Measurements from ENCODE around the gene FBXL17.

The FBXL17 gene

DNA sequence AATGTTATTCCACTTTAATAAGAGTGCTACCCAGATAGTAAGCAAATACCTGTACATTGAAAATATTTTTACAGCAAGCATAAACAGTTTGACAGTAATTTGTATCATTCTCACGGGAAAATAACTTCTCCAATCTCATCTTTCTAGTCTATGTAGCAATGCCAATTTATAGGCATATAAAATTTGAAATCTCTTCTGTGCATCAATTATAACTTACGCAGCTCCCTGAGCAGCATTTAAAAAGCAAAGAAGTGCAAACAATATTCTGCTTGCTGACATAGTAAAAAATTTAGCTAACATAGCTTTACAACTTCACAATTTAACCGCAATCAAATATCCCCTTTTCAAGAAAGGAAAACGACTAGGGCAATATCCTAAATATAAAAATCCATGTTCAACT lies 257.3 kb downstream of the FBXL17 start:
- H3K4me3 ChIP-seq (ENCODE audit: low read depth, low read length): no peak overlapping the region
- TF ChIP-seq CTCF (IDR thresholded peaks at IDR 0.05; ENCODE audit: low read depth, low read length, missing control alignments): no peak
- DNase-seq (ENCODE audit: low read depth): no peak

GRCh38 chr5:108122702-108123101 lies 259.2 kb downstream of the FBXL17 start:
- TF ChIP-seq CTCF (IDR thresholded peaks at IDR 0.05; ENCODE audit: low read depth, low read length, missing control alignments): no peak
- H3K4me3 ChIP-seq (ENCODE audit: low read depth, low read length): no peak overlapping the region
- DNase-seq (ENCODE audit: low read depth): no peak

DNA sequence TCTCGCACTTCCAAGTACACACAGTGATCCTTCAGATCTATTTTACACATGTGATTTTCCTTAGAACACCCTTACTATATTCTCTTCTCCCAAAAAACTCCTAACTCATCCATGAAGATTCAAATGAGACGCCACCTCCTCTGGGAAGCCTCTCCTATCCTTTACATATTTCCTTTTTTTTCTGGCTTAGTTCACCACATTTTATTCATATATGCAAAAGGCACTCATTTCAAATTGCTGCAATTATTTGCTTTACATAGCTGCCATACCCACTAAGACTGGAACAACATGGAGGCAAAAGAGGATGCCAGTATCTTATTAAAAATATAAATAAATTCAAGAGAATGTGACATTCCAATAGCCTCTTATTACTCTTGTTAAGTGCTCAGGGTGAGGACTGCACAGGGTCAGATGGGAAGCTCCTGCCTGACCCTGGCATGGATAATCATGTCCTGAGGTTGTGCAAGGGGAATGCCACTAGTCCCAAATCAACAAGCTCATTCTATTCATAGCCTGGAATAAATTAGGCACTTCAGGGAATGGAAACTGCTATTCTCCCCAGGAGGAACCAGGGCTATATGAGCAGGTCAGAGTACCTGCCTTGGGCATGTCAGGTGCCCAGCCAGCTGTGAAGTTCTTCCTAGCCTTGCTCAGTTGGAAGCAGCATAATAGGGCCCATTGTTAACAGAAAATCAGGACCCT lies 262.9 kb downstream of the FBXL17 start:
- DNase-seq (ENCODE audit: low read depth): no peak
- TF ChIP-seq CTCF (IDR thresholded peaks at IDR 0.05; ENCODE audit: low read depth, low read length, missing control alignments): no peak
- no peak overlapping the region for H3K4me3 ChIP-seq (ENCODE audit: low read depth, low read length)

- H3K4me3 ChIP-seq (ENCODE audit: low read depth, low read length): no peak overlapping the region
- DNase-seq (ENCODE audit: low read depth): no peak
- no peak for TF ChIP-seq CTCF (IDR thresholded peaks at IDR 0.05; ENCODE audit: low read depth, low read length, missing control alignments)
These were observed 266.2 kb downstream of the FBXL17 start for GRCh38 chr5:108115673-108116072.

DNA sequence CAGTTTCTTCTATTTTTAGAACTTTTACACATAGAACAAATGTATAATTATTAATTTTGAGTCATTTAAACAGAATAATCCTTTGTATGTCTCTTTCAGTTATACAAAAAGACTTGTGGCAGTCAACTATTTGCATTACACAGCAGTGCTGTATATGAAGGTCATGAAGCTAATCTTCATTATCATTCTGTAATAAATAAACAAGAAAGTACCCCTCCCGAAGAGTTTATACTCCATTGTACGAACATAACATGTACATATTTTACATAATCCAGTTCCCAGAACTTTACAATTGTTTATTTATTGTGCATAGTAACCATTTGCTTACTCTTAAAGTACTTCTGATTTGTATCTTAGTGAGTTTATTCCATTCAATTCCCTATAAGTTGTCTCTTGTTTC lies 267.9 kb downstream of the FBXL17 start:
- TF ChIP-seq CTCF (IDR thresholded peaks at IDR 0.05; ENCODE audit: low read depth, low read length, missing control alignments): no peak
- no peak overlapping the region for H3K4me3 ChIP-seq (ENCODE audit: low read depth, low read length)
- no peak for DNase-seq (ENCODE audit: low read depth)

- no peak for TF ChIP-seq CTCF (IDR thresholded peaks at IDR 0.05; ENCODE audit: low read depth, low read length, missing control alignments)
- DNase-seq (ENCODE audit: low read depth): no peak
- H3K4me3 ChIP-seq (ENCODE audit: low read depth, low read length): no peak overlapping the region
These were observed 270.2 kb downstream of the FBXL17 start for GRCh38 chr5:108111736-108112135.

DNA sequence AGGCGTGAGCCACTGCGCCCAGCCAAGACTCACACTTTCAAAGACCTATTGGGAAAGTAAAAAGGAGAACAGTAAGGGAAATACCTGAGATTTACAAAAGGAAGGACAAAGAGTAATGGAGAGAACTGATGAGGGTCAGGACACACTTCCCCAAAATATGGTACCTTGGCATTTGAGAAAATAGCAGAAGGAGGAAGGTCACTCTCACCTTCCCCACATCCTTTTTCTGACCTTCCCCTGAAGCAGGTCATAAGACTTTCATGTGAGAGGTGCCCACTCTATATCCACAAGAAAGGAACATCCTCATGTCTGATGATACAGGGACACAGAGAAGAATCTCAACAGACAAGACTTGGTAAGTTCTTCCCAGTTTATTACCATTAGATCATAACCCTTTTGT lies 272.8 kb downstream of the FBXL17 start:
- no peak for TF ChIP-seq CTCF (IDR thresholded peaks at IDR 0.05; ENCODE audit: low read depth, low read length, missing control alignments)
- DNase-seq (ENCODE audit: low read depth): no peak
- H3K4me3 ChIP-seq (ENCODE audit: low read depth, low read length): no peak overlapping the region

All from GM12864 (cell line).